Measurements from ENCODE around the gene LMNTD1.

Gene LMNTD1

GRCh38 chr12:25550186-25550585, 2.9 kb downstream of the LMNTD1 start:
- no peak for DNase-seq

DNA sequence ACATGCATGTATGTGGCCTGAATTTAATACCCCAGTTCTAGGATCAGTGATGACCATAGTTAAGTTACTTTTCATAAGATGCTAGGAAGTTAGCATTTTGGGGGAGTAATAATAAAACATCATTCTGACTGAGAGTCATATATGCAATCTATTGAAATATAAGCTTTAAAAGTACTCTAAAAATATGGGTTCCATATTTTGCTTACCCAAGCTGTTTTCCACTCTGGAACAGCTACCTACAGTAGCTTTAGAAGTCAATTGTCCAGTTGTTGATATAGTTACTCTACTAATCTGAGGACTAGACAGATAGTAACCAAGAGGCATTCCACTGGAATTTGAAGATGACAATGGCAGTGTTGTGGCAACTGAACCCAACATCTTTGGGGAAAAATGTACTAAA, 4.0 kb downstream of the LMNTD1 start:
- DNase-seq, result no peak

DNA sequence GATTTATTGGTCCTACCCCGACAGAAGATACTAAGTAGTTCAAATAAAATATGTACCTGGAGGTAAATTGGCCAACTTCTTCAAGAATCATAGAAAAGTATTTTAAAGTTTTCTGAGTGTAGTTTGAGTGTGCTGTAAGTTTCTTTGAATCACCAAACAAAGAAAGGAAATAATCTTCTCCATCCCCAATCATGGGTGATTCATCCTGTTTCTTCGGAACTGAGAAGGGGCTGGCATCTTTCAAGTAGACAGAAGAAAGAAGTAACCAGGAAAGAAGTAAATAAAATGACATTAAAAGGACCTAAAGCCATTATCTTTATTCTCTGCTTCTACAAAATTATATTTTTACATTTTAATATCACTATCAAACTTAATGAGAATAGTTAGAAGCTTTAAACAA, 6.8 kb downstream of the LMNTD1 start:
- no peak for DNase-seq

- DNase-seq, result no peak
Observed at GRCh38 chr12:25533150-25533549, 19.9 kb downstream of the LMNTD1 start.

- DNase-seq, result no peak
Observed at GRCh38 chr12:25531502-25532052, 21.5 kb downstream of the LMNTD1 start.

DNA sequence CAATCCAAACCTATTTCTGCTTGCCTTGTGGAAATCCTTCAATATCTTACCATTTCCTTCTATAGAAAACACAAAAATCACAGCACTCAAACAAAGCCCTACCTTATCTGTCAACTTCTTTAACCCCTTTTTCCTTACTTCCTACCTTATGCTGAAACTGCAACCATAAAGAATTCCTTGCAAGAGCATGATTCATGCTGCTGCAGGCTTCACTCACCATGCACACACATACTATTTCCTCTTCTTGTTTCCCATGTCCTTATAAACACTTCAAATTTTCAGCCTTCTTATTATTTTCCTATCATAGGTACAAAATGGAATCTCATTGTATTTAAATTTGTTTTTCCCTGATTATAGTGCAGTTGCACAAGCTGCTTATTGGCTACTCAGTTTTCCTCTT, 23.3 kb downstream of the LMNTD1 start:
- DNase-seq, result no peak

DNA sequence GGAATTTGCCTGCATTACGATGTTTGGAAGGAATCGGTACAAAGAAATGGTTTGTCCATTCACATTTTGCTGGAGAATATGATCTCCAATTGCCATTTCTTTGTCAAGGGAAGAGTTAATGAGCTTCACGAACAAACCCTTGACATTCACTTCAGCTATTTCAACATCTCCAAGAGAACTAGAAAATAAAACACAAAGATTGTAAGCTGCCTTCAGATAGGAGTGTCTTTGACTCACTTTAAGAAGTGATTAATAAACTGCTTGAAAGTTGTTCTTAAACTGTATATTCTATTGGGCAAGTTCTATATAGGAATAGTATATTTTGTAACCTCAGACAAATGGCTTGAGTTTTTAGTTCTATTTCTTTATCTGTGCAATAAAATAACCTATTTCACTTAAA, 26.3 kb downstream of the LMNTD1 start:
- no peak for DNase-seq

GRCh38 chr12:25524366-25524765, 28.7 kb downstream of the LMNTD1 start:
- no peak for DNase-seq

- no peak for DNase-seq
Observed at GRCh38 chr12:25521625-25522256, 31.3 kb downstream of the LMNTD1 start.

DNA sequence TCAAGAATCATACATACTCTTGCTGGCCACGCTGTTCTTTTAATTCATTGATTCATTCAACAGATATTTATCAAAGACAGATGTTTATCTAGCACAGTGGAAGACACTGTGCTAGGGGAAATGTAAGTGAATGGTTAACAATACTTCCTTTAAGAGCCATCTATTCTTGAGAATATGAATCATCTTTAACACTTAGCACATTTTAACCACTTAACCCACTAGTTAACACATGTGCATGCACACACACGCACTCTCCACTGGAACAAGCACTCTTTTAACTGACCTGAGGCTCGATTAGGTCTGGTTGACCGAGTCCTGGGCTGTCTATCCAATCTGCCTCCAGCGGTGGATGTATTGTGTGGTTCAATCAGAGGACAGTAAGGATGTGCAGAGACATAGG, 34.6 kb downstream of the LMNTD1 start:
- no peak for DNase-seq

DNA sequence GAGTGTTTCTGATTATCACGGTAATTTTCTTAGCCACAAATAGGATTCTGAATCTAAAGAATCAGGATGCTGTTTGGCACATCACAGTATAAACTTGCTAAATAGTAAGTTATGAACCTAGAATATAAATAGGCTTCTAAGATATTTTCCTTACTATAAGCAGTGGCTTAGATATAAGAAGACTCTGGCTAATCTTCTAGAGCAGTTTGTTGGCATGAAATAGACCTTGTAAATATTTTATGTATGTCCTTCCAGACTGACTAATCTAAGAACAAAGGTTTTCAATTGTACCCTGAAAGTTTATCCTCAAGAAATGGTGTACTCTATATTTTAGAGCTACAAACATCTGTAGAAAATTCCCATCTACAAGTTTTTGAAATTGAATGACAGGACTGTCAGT, 48.3 kb downstream of the LMNTD1 start:
- DNase-seq, result no peak

- DNase-seq, result no peak
Observed at GRCh38 chr12:25503666-25504065, 49.4 kb downstream of the LMNTD1 start.

- DNase-seq, result no peak
Observed at GRCh38 chr12:25502596-25502995, 50.5 kb downstream of the LMNTD1 start.

GRCh38 chr12:25502118-25502517, 51.0 kb downstream of the LMNTD1 start:
- no peak for DNase-seq

- DNase-seq, result no peak
Observed at GRCh38 chr12:25501549-25501948, 51.5 kb downstream of the LMNTD1 start.

DNA sequence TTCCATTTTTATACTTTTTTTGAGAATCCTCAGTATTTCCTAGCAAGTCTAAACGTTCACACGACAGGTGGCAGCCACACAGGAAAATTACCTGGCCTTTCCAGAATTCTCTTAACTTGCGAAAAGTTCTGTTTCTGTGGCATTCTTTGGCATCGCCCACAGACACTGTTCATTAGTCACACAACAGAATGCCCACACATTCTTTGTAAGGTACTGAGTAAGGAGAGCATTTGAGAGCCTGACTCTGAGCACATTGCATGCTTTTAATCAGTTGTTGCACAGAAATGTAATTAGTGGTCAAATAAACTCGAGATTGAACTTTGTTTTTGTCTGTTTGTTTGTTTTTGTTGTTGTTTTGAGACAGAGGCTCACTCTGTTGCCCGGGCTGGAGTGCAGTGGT, 52.4 kb downstream of the LMNTD1 start:
- DNase-seq, result no peak

GRCh38 chr12:25497021-25497420, 56.1 kb downstream of the LMNTD1 start:
- DNase-seq, result no peak

DNA sequence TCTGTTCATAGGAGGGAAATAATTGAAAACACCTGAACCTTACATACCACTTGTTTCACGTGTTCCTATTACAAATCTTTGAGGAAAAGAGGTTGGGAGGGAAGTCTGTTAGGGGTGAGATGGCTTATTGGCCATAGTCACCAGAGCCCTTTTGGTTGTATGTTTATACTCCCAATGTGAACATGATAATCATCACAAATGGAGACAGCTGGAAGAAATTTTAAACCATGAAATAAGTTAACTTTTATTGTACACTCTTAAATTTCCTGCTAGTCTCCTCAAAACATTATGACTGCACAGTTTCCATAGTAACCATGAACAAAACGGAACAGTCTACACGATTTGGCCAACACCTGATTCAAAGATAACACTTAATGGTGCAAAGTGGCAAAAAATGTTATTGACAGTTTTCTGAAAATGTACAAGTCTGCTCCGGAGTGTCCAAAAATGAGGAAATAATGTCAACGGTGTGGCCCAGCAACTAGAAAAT, 56.9 kb downstream of the LMNTD1 start:
- no peak for DNase-seq

DNA sequence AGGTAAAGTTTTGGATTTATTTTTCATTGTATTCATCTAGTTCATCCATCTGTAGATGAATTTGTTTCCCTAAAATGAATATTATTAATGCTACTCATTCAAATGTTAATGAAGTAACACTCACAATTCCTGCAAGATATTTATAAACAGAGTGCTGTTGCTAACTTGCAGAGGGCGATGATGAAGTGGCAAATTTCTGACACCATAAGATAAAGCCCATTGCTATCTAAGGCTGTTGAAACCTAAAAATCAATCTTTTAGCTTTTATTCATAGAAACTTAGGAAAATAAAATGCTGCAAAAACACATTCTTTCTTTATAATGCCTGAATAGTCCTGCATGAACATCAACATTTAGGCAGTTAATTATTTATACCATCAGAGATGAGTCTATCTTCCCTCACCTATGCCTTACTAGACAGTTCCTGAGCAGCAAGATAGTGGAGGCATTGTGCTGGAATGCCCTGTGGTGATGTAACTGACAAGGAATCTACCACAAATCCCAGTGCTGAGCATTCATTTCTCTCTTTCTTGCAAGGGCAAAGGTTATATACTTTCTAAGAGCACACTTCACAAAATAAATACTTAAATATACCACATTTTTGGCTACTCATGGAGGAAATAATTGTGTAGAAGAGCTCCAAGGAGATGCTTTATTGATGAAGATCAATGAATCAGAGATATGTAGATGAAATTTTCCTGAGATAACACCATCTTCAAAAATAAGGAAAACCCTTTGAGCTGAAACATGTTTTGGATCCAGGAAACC, 57.6 kb downstream of the LMNTD1 start:
- DNase-seq, result no peak

DNA sequence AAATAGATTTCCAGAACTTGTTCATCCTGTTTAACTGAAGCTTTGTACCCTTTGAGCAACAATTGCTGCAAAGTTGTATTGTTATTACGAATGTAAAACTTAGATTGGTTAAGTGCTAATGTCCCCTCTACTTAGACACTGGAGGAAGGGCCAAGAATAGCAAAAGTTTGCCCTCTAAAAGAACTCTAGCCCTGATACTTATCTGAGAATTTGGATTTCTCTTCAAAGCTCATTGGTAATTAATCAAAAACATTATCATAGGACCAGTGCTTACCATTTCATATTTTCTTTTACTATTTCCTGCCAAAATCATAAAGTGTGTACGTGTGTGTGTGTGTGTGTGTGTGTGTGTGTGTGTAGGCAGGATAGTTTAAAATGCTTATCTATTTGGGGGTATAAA, 58.2 kb downstream of the LMNTD1 start:
- no peak for DNase-seq

DNA sequence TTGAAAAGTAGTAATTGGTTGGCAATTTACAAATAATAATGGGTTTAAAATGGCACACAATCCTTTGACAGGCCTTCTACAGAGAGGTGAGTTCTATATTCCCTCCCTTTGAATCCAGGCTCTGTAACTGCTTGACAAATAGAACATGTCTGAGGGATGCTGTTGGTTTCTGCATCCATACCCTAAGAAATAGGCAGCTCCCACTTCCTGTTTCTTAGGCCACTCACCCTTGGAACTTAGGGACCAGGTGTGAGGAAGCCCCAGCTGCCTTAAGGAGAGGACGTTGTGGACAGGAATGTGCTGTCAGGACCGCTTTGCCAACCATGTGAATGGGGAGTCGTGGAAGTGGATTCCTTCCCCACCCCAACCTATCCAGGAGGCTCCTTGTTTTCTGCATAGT, 59.4 kb downstream of the LMNTD1 start:
- no peak for DNase-seq

- no peak for DNase-seq
Observed at GRCh38 chr12:25491396-25492325, 61.4 kb downstream of the LMNTD1 start.

All from DMS79 (cell line).